HEK293T (cell line): Measurements from ENCODE around the gene TOR2A.

Source experiments
- CTCF ChIA-PET: fragments of 350-600 bp; formaldehyde crosslinking; extraction: SDS; loops from one replicate; lab custom pipeline; 2021; ENCODE audit warnings: antibody characterized with exemption, inconsistent platforms; lab: Yijun Ruan, JAX
- POLR2A ChIA-PET: fragments of 350-600 bp; formaldehyde crosslinking; extraction: SDS; loops from one replicate; lab custom pipeline; 2020; ENCODE audit warnings: antibody characterized with exemption, inconsistent platforms; lab: Yijun Ruan, JAX
- DNase-seq: peaks from one replicate; pipeline ENCODE4 v3.0.0; 2012; ENCODE audit warnings: mixed read lengths; ENCODE audit errors: extremely low spot score
- ARNT ChIP-seq: fragments of 450-650 bp; IDR thresholded peaks from 2 replicates; pipeline ENCODE4 v1.6.1; 2017; ENCODE audit warnings: mild to moderate bottlenecking
- BHLHE40 ChIP-seq: fragments of 450-650 bp; IDR thresholded peaks from 2 replicates; pipeline ENCODE4 v1.6.1; 2016; ENCODE audit warnings: mild to moderate bottlenecking, moderate library complexity, borderline replicate concordance
- CTBP1 ChIP-seq: fragments of 450-650 bp; IDR thresholded peaks from 2 replicates; pipeline ENCODE4 v1.6.1; 2016; ENCODE audit warnings: borderline replicate concordance
- ELF4 ChIP-seq: fragments of 450-650 bp; IDR thresholded peaks from 2 replicates; pipeline ENCODE4 v1.6.1; 2017; ENCODE audit warnings: antibody characterized with exemption
- FOXA1 ChIP-seq: fragments of 450-650 bp; IDR thresholded peaks from 2 replicates; pipeline ENCODE4 v1.6.1; 2016; ENCODE audit warnings: mild to moderate bottlenecking
- FOXK2 ChIP-seq: fragments of 450-650 bp; IDR thresholded peaks from 2 replicates; pipeline ENCODE4 v1.6.1; 2016; ENCODE audit warnings: mild to moderate bottlenecking
- FOXM1 ChIP-seq: fragments of 450-650 bp; IDR thresholded peaks from 2 replicates; pipeline ENCODE4 v1.6.1; 2017; ENCODE audit warnings: mild to moderate bottlenecking, borderline replicate concordance
- HDGF ChIP-seq: fragments of 450-650 bp; IDR thresholded peaks from 2 replicates; pipeline ENCODE4 v1.6.1; 2017; ENCODE audit warnings: antibody characterized with exemption, borderline replicate concordance
- L3MBTL2 ChIP-seq: fragments of 450-650 bp; conservative IDR thresholded peaks from 2 replicates; pipeline ENCODE4 v1.6.1; 2016; ENCODE audit warnings: mild to moderate bottlenecking
- LEF1 ChIP-seq: fragments of 450-650 bp; IDR thresholded peaks from 2 replicates; pipeline ENCODE4 v1.6.1; 2017; ENCODE audit warnings: mild to moderate bottlenecking, borderline replicate concordance
- NFRKB ChIP-seq: fragments of 450-650 bp; IDR thresholded peaks from 2 replicates; pipeline ENCODE4 v1.6.1; 2016; ENCODE audit warnings: mild to moderate bottlenecking, moderate library complexity
- SP1 ChIP-seq: fragments of 450-650 bp; IDR thresholded peaks from 2 replicates; pipeline ENCODE4 v1.6.1; 2017
- SUZ12 ChIP-seq: fragments of 450-650 bp; IDR thresholded peaks from 2 replicates; pipeline ENCODE4 v1.6.1; 2016; ENCODE audit warnings: mild to moderate bottlenecking
- TARDBP ChIP-seq: fragments of 450-650 bp; IDR thresholded peaks from 2 replicates; pipeline ENCODE4 v1.6.1; 2016
- ZNF384 ChIP-seq: fragments of 450-650 bp; IDR thresholded peaks from 2 replicates; pipeline ENCODE4 v1.6.1; 2016
- TF ChIP-seq, protein P1 (sequence below): fragments of 450-650 bp; IDR thresholded peaks from 2 replicates; pipeline ENCODE4 v1.6.1; 2016

The TOR2A gene

DNA sequence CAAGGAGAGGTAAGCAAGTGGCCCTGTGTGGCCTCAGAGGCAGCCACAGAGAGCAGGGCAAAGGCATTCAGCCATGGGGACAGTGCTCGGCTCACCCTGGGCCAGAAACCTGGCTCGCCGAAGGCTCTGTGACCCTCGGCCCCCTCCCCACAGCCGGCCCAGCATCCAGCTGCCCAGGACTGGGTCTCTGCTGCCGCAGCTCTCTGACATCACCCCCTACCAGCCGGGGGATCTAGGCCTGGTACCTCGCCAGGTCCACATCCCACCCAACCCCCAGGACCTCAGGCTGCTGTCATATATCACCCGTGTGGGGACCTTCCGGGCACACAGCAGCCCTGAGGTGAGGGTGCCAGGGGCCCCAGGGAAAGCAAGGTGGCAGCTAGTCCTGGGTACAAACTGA lies 22.2 kb downstream of the TOR2A start:
- ChIA-PET POLR2A (no interaction called here), CTCF (no interaction called here)
- TF ChIP-seq FOXA1 = no peak
- TF ChIP-seq FOXM1 = no peak
- no peak for DNase-seq

DNA sequence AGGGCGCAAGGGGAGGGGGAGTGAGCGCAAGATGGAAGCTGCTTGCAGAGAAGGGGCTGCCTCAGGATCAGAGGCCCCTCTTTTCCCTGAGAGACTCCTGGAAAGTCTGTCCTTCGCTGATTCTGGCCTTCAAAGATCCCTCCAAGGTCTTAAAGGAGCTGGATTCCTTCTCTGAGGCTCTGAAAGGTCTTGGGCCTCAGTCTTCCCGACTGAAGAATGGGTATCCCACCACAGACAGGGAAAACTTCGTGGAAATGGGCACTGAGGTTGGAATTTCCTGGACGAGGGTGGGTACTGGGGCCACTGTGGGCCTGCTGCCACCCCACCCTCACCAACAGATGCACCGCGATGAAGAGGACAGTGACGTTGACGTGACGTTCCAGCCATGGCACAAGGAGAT lies 22.7 kb downstream of the TOR2A start:
- POLR2A ChIA-PET = no interaction called here
- TF ChIP-seq CTBP1 (no peak), ARNT (no peak), NFRKB (no peak), LEF1 (no peak), HDGF (no peak), SP1 (no peak), FOXK2 (no peak), FOXM1 (no peak), TARDBP (no peak), SUZ12 (no peak), BHLHE40 (no peak)
- TF ChIP-seq, protein P1, sequence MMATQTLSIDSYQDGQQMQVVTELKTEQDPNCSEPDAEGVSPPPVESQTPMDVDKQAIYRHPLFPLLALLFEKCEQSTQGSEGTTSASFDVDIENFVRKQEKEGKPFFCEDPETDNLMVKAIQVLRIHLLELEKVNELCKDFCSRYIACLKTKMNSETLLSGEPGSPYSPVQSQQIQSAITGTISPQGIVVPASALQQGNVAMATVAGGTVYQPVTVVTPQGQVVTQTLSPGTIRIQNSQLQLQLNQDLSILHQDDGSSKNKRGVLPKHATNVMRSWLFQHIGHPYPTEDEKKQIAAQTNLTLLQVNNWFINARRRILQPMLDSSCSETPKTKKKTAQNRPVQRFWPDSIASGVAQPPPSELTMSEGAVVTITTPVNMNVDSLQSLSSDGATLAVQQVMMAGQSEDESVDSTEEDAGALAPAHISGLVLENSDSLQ = no peak
- DNase-seq = no peak
- CTCF ChIA-PET = interaction anchor here (0.7 kb wide), 1 partner anchor 29 kb away, joined by 3 read pairs; no protein-coding TSS in a partner anchor

DNA sequence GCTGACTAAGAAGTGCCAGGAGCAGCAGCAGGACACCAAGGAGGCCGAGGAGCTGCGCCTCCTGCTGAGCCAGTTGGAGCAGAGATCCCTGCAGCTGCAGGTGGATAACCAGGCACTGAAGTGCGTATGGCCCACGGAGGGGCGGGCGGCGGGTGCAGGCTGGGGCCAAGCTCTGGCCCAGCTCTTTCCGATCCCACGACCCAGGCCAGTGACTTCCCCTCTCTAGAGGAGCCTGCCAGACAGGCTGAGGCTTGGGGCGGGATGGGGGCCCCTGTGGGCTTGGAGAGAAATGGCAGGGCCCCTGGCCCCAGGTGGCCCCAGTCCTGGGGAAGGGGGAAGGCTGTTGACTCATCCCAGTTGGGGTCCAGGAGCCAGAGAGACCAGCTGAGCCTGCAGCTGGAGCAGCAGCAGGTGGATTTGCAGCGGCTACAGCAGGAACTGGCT lies 23.2 kb downstream of the TOR2A start:
- DNase-seq = no peak
- TF ChIP-seq NFRKB = no peak
- no peak for TF ChIP-seq SUZ12
- TF ChIP-seq FOXM1 = no peak
- TF ChIP-seq SP1 = no peak
- TF ChIP-seq ELF4 = no peak
- TF ChIP-seq LEF1 = no peak
- no peak for TF ChIP-seq HDGF
- POLR2A ChIA-PET = no interaction called here
- CTCF ChIA-PET = interaction anchor here (0.7 kb wide), 1 partner anchor 29 kb away, joined by 3 read pairs; no protein-coding TSS in a partner anchor

DNA sequence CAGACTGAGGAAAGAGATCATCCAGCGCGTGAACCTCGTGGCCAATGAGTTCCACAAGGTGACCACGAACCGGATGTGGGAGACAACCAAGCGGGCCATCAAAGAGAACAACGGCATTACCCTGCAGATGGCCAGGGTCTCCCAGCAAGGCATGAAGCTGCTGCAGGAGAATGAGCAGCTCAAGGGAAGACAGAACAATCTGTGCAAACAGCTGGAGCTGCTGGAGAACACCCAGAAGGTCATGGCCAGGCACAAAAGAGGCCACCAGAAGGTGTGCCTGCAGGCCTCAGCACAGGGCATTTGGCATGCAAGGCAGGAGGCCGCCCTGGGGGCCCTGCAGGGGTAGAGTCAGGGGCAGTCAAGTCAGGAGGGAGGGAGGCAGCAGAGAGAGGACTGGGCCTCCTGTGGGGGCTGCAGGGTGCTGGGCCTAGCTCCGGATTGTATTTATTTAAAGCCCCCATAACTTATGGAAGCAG lies 23.8 kb downstream of the TOR2A start:
- TF ChIP-seq, protein P1 = no peak
- TF ChIP-seq ELF4 (no peak), CTBP1 (no peak), ARNT (no peak), FOXA1 (no peak), FOXM1 (no peak), SUZ12 (no peak), NFRKB (no peak), HDGF (no peak), L3MBTL2 (no peak)
- POLR2A ChIA-PET = no interaction called here
- CTCF ChIA-PET = no interaction called here
- DNase-seq = no peak

DNA sequence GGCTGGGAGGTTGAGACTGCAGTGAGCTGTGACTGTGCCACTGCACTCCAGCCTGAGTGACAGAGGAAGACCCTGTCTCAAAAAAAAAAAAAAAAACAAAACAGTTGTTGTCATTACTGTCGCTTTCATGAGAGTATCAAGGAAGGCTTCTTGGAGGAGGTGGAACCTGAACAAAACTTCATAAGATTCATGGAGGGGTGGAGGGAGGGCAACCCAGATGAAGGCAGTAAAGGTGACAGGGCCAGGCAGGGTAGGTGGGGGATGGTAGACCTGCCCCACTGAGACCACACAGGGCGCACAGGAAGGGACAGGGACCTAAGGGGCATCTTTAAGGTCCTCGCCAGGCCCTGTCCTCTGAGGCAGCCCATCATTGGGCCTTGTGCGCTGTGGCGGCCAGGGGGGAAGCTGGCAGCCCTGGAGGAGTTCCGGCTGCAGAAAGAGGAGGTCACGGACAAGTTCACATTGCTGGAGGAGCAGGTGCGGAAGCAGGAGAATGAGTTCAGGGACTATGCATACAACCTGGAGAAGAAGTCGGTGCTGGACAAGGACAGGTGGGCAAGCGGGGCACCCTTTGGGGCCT lies 24.8 kb downstream of the TOR2A start:
- ChIA-PET POLR2A (no interaction called here), CTCF (no interaction called here)
- DNase-seq = no peak
- TF ChIP-seq ELF4 (no peak), FOXM1 (no peak), BHLHE40 (no peak), HDGF (no peak)

DNA sequence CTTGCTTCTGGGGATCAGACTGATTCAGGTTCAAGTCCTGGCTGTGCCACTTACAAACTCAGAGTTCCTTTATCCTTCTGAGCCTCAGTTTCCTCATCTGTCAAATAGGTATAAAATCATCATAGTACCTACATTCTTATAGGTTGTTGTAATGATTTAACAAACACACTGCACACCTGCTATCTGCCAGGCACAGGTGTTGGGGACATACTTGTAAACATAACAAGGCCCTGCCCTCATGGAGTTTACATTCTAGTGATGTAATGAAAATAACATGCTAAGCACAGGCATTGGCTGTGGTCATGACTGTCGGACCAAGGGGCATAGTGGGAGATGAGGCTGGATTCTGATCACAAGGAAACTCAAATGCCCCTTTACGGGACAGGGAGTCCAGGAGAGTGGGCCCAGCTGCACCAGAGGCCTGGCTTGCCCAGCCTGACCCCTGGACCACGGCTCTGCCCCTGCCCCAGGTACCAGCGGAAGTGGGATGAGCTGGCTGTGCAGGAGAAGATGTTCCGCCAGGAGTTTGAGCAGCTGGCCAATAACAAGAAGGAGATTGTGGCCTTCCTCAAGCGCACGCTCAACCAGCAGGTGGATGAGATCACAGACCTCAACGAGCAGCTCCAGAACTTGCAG lies 26.0 kb downstream of the TOR2A start:
- TF ChIP-seq ZNF384 (no peak), L3MBTL2 (no peak), FOXA1 (no peak), CTBP1 (no peak), FOXM1 (no peak), TARDBP (no peak), LEF1 (no peak), HDGF (no peak), FOXK2 (no peak), ELF4 (no peak), ARNT (no peak), BHLHE40 (no peak), NFRKB (no peak), SP1 (no peak), SUZ12 (no peak)
- TF ChIP-seq, protein P1 = no peak
- POLR2A ChIA-PET = no interaction called here
- CTCF ChIA-PET = interaction anchor here (0.6 kb wide), 1 partner anchor 127 kb away, joined by 6 read pairs; no protein-coding TSS in a partner anchor

More for the DNA sequence above, 26.0 kb downstream of the TOR2A start:
- no peak for DNase-seq
